Parathyroid adenoma (tissue), 2 donors: ENCODE results near the gene TLE2.
"Not testable (repeated sequence)": the region's sequence is repeated elsewhere in the genome, so short reads cannot be mapped to it uniquely, and the experiment has no call there.

Source experiments
- H2AFZ ChIP-seq: fragments of 300-600 bp; sonication (generic); one replicate; pipeline ENCODE4 v1.7.0; 2017; ENCODE audit warnings: antibody characterized with exemption, mild to moderate bottlenecking
- H3K27ac ChIP-seq: fragments of 300-600 bp; sonication (generic); one replicate; pipeline ENCODE4 v1.7.0; 2017
- H3K27me3 ChIP-seq: fragments of 300-600 bp; sonication (generic); one replicate; pipeline ENCODE4 v1.7.0; 2017; ENCODE audit warnings: low read length; ENCODE audit not compliant: control insufficient read depth, insufficient read depth
- H3K36me3 ChIP-seq: fragments of 300-600 bp; sonication (generic); one replicate; pipeline ENCODE4 v1.7.0; 2017; ENCODE audit warnings: low read length; ENCODE audit not compliant: control insufficient read depth, insufficient read depth
- H3K4me1 ChIP-seq: fragments of 300-600 bp; sonication (generic); one replicate; pipeline ENCODE4 v1.7.0; 2017; ENCODE audit warnings: control low read depth
- H3K4me2 ChIP-seq: fragments of 300-600 bp; sonication (generic); one replicate; pipeline ENCODE4 v1.7.0; 2017; ENCODE audit warnings: low read length
- H3K4me3 ChIP-seq: fragments of 300-600 bp; sonication (generic); one replicate; pipeline ENCODE4 v1.7.0; 2017; ENCODE audit warnings: low read depth, low read length
- H3K79me2 ChIP-seq: fragments of 300-600 bp; sonication (generic); one replicate; pipeline ENCODE4 v1.7.0; 2017; ENCODE audit warnings: control low read depth
- H3K9ac ChIP-seq: fragments of 300-600 bp; sonication (generic); one replicate; pipeline ENCODE4 v1.7.0; 2017; ENCODE audit warnings: mild to moderate bottlenecking
- H3K9me3 ChIP-seq: fragments of 300-600 bp; sonication (generic); one replicate; pipeline ENCODE4 v1.7.0; 2017; ENCODE audit warnings: low read length; ENCODE audit not compliant: control insufficient read depth
- TF ChIP-seq, protein P1 (sequence below): fragments of 300-600 bp; sonication (generic); IDR thresholded peaks from one replicate; pipeline ENCODE4 v1.7.0; 2017; ENCODE audit warnings: antibody characterized with exemption, mild to moderate bottlenecking
- donor health status: primary hyperparathyroidism.

The TLE2 gene

DNA sequence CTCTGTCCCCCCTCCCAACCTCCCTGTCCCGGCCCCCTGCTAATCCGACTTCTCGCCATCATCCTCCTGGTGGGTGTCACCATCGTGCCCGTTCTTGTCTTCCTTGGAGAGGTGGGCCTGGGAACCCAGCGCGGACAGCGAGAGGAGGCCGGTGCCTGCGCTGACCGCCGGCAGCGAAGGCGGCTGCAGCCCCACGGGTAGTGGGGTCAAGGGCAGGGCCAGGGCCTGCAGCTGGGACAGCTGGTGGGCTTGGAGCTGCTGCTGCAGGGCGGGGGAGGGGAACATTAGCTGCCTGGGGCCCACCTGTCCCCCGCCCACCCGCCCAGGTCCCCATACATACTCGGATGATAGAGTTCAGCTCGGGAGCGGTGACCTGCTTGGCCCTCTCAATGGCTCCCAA is 24.7 kb upstream of the TLE2 start:
- H3K4me2 ChIP-seq = no peak overlapping the region
- TF ChIP-seq, protein P1, sequence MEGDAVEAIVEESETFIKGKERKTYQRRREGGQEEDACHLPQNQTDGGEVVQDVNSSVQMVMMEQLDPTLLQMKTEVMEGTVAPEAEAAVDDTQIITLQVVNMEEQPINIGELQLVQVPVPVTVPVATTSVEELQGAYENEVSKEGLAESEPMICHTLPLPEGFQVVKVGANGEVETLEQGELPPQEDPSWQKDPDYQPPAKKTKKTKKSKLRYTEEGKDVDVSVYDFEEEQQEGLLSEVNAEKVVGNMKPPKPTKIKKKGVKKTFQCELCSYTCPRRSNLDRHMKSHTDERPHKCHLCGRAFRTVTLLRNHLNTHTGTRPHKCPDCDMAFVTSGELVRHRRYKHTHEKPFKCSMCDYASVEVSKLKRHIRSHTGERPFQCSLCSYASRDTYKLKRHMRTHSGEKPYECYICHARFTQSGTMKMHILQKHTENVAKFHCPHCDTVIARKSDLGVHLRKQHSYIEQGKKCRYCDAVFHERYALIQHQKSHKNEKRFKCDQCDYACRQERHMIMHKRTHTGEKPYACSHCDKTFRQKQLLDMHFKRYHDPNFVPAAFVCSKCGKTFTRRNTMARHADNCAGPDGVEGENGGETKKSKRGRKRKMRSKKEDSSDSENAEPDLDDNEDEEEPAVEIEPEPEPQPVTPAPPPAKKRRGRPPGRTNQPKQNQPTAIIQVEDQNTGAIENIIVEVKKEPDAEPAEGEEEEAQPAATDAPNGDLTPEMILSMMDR = no peak
- peaks cover 36% of the 10 kb centered on the region for H3K4me1 ChIP-seq
- no peaks in the 10 kb centered on the region for H3K9me3 ChIP-seq
- H3K9ac ChIP-seq = no peak overlapping the region
- H3K4me3 ChIP-seq = no peak overlapping the region
- no peaks in the 10 kb centered on the region for H3K36me3 ChIP-seq
- no peak overlapping the region for H2AFZ ChIP-seq
- no peaks in the 10 kb centered on the region for H3K27me3 ChIP-seq
- H3K79me2 ChIP-seq = no peaks in the 10 kb centered on the region
- H3K27ac ChIP-seq = no peak overlapping the region

DNA sequence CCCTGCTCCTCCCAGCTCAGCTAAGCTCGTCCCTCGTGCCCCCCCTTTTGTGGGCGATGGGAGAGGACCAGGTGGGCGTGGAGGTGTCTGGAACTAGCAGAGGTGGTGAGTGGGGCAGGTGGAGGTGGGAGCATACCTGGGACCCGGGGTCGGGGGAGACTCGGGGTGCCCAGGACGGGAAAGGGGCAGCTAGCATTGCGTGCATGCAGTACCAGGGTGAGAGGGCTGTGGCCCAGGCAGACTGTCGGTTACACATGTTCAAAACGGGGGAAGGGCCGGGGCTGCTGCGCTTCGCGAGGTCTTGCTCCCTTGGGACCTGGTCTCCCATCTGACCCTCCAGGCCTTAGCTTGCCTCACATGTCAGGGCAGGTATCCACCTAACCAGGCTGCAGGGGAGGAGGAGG is 24.1 kb upstream of the TLE2 start:
- Histone ChIP-seq H3K79me2 (no peaks in the 10 kb centered on the region), H3K27ac (no peak overlapping the region), H3K4me2 (no peak overlapping the region), H3K4me1 (peaks cover 31% of the 10 kb centered on the region), H3K4me3 (no peak overlapping the region), H3K27me3 (no peaks in the 10 kb centered on the region), H3K9ac (no peak overlapping the region), H3K9me3 (no peaks in the 10 kb centered on the region), H2AFZ (no peak overlapping the region), H3K36me3 (no peaks in the 10 kb centered on the region)
- TF ChIP-seq, protein P1 = no peak

DNA sequence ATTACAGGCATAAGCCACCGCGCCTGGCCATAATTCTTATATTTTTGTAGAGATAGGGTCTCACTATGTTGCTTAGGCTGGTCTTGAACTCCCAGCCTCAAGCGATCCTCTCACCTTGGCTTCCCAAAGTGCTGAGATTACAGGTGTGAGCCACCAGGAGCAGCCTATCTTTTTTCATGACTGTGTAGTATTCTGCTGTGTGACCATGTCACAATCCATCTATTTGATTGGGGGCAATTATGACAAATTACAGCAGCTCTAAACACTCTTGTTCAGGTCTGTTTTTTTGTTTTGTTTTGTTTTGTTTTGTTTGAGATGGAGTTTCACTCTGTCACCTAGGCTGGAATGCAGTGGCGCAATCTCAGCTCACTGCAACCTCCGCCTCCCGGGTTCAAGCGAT is 20.9 kb upstream of the TLE2 start:
- H3K79me2 ChIP-seq, H3K36me3 ChIP-seq, H3K27me3 ChIP-seq, H3K4me1 ChIP-seq, H3K4me3 ChIP-seq, H3K4me2 ChIP-seq, H2AFZ ChIP-seq, H3K9me3 ChIP-seq, H3K27ac ChIP-seq, H3K9ac ChIP-seq: not testable (repeated sequence)

DNA sequence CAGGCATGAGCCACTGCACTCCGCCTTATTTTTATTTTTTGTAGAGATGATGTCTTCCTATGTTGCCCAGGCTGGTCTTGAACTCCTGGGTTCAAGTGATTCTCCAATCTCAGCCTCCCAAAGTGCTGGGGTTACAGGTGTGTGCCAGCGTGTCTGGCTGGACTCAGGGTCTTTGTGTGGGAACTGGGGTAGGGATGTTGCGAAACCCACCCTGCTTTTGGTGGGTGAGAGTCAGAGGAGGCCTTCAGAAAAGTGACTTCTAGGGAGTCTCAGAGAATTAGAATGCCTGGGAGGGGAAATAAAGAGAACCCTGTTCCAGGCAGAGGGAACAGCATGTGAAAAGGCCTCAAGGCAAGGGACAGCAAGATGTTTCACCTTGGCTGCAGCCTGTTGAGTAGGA is 20.0 kb upstream of the TLE2 start:
- Histone ChIP-seq H3K4me2 (no peak overlapping the region), H3K79me2 (no peaks in the 10 kb centered on the region), H3K27me3 (no peaks in the 10 kb centered on the region), H3K36me3 (no peaks in the 10 kb centered on the region), H3K9ac (no peak overlapping the region), H3K27ac (no peak overlapping the region), H3K4me1 (peaks cover 10% of the 10 kb centered on the region), H2AFZ (no peak overlapping the region), H3K4me3 (no peak overlapping the region), H3K9me3 (no peaks in the 10 kb centered on the region)
- TF ChIP-seq, protein P1 = no peak

DNA sequence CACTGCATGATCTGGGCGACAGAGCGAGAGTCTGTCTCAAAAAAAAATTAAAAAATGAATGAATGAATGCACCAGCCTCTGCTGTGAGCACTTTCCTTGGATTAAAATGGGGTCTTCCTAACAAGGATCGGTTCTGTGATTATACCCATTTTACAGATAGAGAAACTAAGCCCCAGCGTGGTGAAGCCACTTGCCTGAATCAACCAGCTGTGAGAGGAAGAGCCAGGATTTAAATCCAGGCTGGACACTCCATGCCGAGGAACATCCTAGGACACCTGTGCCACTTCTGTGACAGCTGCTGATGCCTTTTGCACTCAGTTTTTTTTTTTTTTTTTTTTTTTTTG is 19.1 kb upstream of the TLE2 start:
- Histone ChIP-seq H3K4me3 (no peak overlapping the region), H3K4me1 (peaks cover 10% of the 10 kb centered on the region), H3K9me3 (no peaks in the 10 kb centered on the region), H3K27ac (no peak overlapping the region), H3K27me3 (no peaks in the 10 kb centered on the region), H3K9ac (no peak overlapping the region), H2AFZ (no peak overlapping the region), H3K4me2 (no peak overlapping the region), H3K36me3 (no peaks in the 10 kb centered on the region), H3K79me2 (no peaks in the 10 kb centered on the region)
- TF ChIP-seq, protein P1 = no peak
